Measurements from ENCODE around the gene TMEM94. TPM values are rescaled to one million over a fixed set of nuclear protein-coding genes. Genes with fewer than 3 reads are reported as not detected.

The TMEM94 gene
- total and polyA plus RNA-seq, 9 of the 15 experiments (the other 6 are each of a cell fraction or from before 2014, with no cell fraction given) = 0.35 to 48.1 (median 14.4) TPM

DNA sequence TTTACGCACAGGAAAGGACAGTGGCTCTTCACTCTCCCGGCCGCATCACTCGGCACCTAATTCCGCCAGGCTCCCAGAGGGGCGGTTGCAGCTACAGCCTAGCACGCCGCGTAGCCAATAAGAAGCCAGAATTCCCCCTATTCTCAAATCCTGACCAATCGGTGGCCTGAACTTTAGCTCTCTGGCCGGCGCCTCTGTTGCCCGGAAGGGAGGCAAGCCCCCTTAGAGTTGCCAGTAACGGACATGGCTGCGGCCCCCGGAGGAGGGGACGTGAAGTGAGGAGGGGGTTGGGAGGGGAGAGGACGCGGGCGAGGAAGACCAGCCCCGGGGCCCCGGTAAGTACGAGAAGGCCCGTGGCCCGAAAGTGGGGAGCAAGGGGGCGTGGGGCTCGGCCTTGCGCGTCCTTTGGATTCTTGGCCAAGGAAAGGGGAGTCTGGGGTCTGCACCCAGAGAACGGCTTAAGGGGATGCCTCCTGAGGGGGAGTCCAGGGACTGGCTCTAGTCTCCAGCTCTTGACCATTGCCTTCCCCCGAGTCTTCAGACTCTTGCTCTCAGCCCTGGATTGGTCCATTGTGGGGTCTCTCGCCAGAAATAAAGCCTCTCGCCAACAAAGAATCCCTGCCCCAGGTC, at the start of gene TMEM94 (continued):
- TF ChIP-seq FOXP1 (CRISPR knock-in tag; IDR thresholded peaks at IDR 0.05) (peak; percentile 27; the same call in 1 of the 2 replicates), FOXJ3 (CRISPR knock-in tag; IDR thresholded peaks at IDR 0.05) (no peak), POLR2B (IDR thresholded peaks at IDR 0.05; ENCODE audit: low read depth, partially characterized antibody) (peak; percentile 41), ZNF121 (CRISPR knock-in tag; conservative IDR thresholded peaks at IDR 0.05) (no peak), RCOR1 (IDR thresholded peaks at IDR 0.05; ENCODE audit: borderline replicate concordance in 1 of 2, low read depth in 2 of 2, low read length in 2 of 2) (peak in 1 of 2 experiments; percentile 51; a peak in 1 of 4 replicates), ZNF311 (CRISPR knock-in tag; IDR thresholded peaks at IDR 0.05) (no peak), PHF8 (IDR thresholded peaks at IDR 0.05; ENCODE audit: borderline replicate concordance, low read length) (peak; percentile 69; the same call in 1 of the 2 replicates), ZBTB7A (IDR thresholded peaks at IDR 0.05; ENCODE audit: borderline replicate concordance, control insufficient read depth, low read depth, low read length) (peak; percentile 87; the same call in 1 of the 2 replicates), DDX20 (tag; IDR thresholded peaks at IDR 0.05; ENCODE audit: low read depth) (no peak), POLR2A (conservative IDR thresholded peaks at IDR 0.05) (peak; percentile 70), CXXC5 (CRISPR knock-in tag; IDR thresholded peaks at IDR 0.05) (peak; percentile 99), SIX5 (IDR thresholded peaks at IDR 0.05; ENCODE audit: borderline replicate concordance in 1 of 2, insufficient read depth in 1 of 2, low read depth in 1 of 2, low read length in 2 of 2) (peak; percentile 83 to 84), ZFX (CRISPR knock-in tag; IDR thresholded peaks at IDR 0.05) (peak; percentile 82), KDM2B (CRISPR knock-in tag; IDR thresholded peaks at IDR 0.05) (no peak), SP1 (CRISPR knock-in tag; IDR thresholded peaks at IDR 0.05) (peak; percentile 93), HDAC1 (IDR thresholded peaks at IDR 0.05) (peak in 1 of 2 experiments; percentile 34; a peak in 1 of 4 replicates), CREB1 (IDR thresholded peaks at IDR 0.05) (no peak; the same call in 1 of the 2 replicates), CREB1 (CRISPR knock-in tag; IDR thresholded peaks at IDR 0.05) (peak; percentile 57; the same call in 1 of the 2 replicates), HMG20B (CRISPR knock-in tag; IDR thresholded peaks at IDR 0.05) (no peak), TAL1 (IDR thresholded peaks at IDR 0.05) (0 out of 2 replicates have a peak, but pooled peaks have one; percentile 3), CTBP1 (IDR thresholded peaks at IDR 0.05; ENCODE audit: borderline replicate concordance) (peak; percentile 57; the same call in 1 of the 2 replicates)
- TF ChIP-seq, protein P1, sequence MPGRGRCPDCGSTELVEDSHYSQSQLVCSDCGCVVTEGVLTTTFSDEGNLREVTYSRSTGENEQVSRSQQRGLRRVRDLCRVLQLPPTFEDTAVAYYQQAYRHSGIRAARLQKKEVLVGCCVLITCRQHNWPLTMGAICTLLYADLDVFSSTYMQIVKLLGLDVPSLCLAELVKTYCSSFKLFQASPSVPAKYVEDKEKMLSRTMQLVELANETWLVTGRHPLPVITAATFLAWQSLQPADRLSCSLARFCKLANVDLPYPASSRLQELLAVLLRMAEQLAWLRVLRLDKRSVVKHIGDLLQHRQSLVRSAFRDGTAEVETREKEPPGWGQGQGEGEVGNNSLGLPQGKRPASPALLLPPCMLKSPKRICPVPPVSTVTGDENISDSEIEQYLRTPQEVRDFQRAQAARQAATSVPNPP (IDR thresholded peaks at IDR 0.05; ENCODE audit: borderline replicate concordance, insufficient read depth, insufficient read length) = no peak
- TF ChIP-seq, protein P2, sequence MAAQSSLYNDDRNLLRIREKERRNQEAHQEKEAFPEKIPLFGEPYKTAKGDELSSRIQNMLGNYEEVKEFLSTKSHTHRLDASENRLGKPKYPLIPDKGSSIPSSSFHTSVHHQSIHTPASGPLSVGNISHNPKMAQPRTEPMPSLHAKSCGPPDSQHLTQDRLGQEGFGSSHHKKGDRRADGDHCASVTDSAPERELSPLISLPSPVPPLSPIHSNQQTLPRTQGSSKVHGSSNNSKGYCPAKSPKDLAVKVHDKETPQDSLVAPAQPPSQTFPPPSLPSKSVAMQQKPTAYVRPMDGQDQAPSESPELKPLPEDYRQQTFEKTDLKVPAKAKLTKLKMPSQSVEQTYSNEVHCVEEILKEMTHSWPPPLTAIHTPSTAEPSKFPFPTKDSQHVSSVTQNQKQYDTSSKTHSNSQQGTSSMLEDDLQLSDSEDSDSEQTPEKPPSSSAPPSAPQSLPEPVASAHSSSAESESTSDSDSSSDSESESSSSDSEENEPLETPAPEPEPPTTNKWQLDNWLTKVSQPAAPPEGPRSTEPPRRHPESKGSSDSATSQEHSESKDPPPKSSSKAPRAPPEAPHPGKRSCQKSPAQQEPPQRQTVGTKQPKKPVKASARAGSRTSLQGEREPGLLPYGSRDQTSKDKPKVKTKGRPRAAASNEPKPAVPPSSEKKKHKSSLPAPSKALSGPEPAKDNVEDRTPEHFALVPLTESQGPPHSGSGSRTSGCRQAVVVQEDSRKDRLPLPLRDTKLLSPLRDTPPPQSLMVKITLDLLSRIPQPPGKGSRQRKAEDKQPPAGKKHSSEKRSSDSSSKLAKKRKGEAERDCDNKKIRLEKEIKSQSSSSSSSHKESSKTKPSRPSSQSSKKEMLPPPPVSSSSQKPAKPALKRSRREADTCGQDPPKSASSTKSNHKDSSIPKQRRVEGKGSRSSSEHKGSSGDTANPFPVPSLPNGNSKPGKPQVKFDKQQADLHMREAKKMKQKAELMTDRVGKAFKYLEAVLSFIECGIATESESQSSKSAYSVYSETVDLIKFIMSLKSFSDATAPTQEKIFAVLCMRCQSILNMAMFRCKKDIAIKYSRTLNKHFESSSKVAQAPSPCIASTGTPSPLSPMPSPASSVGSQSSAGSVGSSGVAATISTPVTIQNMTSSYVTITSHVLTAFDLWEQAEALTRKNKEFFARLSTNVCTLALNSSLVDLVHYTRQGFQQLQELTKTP (IDR thresholded peaks at IDR 0.05; ENCODE audit: low read depth in 1 of 2, partially characterized antibody in 2 of 2) = peak in 1 of 2 experiments; percentile 13
